ENCODE results near the gene CYTH4.
A peak's percentile ranks its signal among the peaks of the same experiment; 100 is the strongest.

The CYTH4 gene

DNA sequence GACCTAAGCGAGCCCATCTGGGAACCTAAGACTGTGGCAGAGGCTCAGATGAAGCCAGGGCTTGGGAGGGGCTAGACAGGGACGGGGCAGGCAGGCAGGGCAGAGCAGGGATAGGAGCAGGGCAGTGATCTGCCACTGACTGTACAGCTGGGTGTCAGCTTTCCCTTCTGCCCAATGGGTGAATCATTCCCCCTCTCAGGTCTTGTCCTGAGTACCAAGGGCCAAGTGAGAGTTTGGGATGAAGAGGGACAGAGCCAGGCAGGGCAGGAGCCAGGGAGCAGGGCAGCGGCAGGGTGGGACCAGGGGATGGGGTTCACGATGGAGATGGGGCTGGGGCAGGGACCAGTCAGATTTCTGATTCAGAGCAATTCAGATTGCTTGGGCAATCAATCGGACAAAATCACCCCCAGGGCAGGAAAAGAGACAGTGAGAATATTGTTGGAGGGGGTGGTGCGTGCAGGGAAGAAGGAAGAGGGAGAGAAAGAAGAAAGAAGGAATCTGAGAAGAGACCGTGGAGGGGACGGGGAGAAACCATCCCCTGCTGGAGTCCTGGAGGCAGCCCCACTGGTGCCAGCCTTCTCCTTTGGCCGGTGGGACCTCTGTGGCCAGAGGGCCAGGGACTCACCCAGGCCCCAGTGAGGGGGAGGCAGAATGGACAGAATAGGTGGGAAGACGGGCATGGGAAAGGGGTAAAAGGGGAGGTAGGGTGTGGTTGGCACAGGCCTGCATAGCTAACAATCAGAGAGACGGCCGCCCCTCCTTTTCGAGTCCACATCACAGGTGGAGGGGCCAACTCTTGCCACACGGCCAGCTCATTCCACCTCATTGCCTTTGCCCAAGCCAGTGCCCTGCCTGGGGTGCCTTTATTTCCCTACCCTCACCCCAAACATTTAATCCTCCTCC, 47.2 kb downstream of the CYTH4 start:
- H3K9me3 ChIP-seq (ENCODE audit: insufficient read depth, low read length): no peaks in the 10 kb centered on the region
- H3K27me3 ChIP-seq (ENCODE audit: insufficient read depth, insufficient read length): peaks cover 20% of the 10 kb centered on the region
- H3K9ac ChIP-seq (ENCODE audit: insufficient read length, low read depth): no peak overlapping the region
- TF ChIP-seq YY1 (IDR thresholded peaks at IDR 0.05; ENCODE audit: insufficient read depth, insufficient read length) (no peak), SUZ12 (IDR thresholded peaks at IDR 0.05; ENCODE audit: extremely low read depth, insufficient read depth, insufficient read length) (no peak), ZNF274 (IDR thresholded peaks at IDR 0.05; ENCODE audit: low read depth, low read length) (no peak)
- peaks cover 12% of the 10 kb centered on the region for H3K4me1 ChIP-seq (ENCODE audit: insufficient read depth, insufficient read length)
- H3K36me3 ChIP-seq (ENCODE audit: insufficient read depth, insufficient read length, low read length): no peaks in the 10 kb centered on the region
- H3K4me3 ChIP-seq (ENCODE audit: insufficient read length, low read depth): no peak overlapping the region
- DNase-seq (ENCODE audit: low read depth, low spot score): no peak

DNA sequence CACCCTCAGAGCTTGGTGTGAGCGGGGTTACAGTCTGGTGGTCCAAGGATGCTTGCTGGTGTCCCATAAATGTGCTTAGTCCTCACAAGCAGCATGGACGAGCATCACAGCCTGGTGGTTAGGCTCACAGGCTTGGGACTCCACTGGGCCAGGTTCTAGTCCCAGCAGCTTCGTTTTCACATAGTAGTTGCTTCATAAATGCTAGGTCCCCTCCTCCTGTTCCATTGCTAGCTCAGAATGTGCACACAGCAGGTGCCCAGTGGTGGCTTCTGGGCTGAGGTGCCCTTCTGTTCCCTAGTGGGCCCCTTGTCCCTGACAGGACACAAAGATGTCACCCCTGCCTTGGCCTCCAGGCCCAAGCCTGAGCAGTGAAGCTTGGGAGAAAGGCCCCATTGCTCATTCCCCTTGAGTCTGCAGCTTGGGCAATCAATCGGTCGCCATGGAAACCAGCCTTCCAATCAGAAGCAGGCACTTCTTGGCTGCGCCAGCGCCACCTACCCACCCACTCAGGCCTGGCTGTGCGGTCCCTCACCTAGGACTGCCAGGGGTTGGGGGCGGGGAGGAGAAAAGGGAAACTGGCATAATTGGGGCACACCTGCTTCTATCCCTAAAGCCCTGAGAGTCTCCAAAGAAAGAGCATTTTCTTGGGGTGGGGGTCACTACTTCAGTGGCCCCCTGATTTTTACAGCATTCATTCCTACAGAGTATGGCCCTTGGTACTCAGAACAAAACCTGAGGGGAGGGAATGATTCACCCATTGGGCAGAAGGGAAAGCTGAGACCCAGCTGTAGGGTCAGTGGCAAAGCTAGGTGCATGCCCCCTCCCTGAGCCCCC, 48.1 kb downstream of the CYTH4 start:
- Histone ChIP-seq H3K9ac (ENCODE audit: insufficient read length, low read depth) (no peak overlapping the region), H3K27me3 (ENCODE audit: insufficient read depth, insufficient read length) (peaks cover 20% of the 10 kb centered on the region), H3K4me3 (ENCODE audit: insufficient read length, low read depth) (no peak overlapping the region), H3K9me3 (ENCODE audit: insufficient read depth, low read length) (no peaks in the 10 kb centered on the region), H3K36me3 (ENCODE audit: insufficient read depth, insufficient read length, low read length) (no peaks in the 10 kb centered on the region), H3K4me1 (ENCODE audit: insufficient read depth, insufficient read length) (peaks cover 10% of the 10 kb centered on the region)
- DNase-seq (ENCODE audit: low read depth, low spot score): peak; percentile 89
- TF ChIP-seq ZNF274 (IDR thresholded peaks at IDR 0.05; ENCODE audit: low read depth, low read length): no peak

DNA sequence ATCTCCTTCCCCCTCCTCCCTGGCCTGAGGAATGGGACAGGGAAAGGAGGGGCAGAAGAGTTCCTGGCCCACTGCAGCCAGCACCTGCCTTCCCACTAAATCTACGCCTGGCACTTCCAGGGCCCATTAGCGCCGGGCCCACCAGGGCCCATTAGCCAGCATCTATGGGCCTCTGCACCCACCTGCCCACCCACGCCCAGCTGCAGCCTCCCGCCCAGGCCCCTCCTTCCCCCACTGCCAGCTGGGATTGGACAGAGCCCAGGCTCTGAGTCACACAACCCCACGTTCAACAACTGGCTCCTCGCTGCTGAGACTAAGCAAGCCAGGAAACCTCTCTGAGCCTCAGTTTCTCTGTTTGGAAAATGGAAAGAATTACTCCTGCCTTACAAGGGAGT, 48.7 kb downstream of the CYTH4 start:
- DNase-seq (ENCODE audit: low read depth, low spot score): no peak
- H3K4me1 ChIP-seq (ENCODE audit: insufficient read depth, insufficient read length): peaks cover 14% of the 10 kb centered on the region
- no peak overlapping the region for H3K9ac ChIP-seq (ENCODE audit: insufficient read length, low read depth)
- no peak for TF ChIP-seq SUZ12 (IDR thresholded peaks at IDR 0.05; ENCODE audit: extremely low read depth, insufficient read depth, insufficient read length)
- no peak for TF ChIP-seq ZNF274 (IDR thresholded peaks at IDR 0.05; ENCODE audit: low read depth, low read length)
- TF ChIP-seq YY1 (IDR thresholded peaks at IDR 0.05; ENCODE audit: insufficient read depth, insufficient read length): no peak
- H3K4me3 ChIP-seq (ENCODE audit: insufficient read length, low read depth): no peak overlapping the region
- peaks cover 20% of the 10 kb centered on the region for H3K27me3 ChIP-seq (ENCODE audit: insufficient read depth, insufficient read length)
- H3K36me3 ChIP-seq (ENCODE audit: insufficient read depth, insufficient read length, low read length): no peaks in the 10 kb centered on the region
- H3K9me3 ChIP-seq (ENCODE audit: insufficient read depth, low read length): no peaks in the 10 kb centered on the region

DNA sequence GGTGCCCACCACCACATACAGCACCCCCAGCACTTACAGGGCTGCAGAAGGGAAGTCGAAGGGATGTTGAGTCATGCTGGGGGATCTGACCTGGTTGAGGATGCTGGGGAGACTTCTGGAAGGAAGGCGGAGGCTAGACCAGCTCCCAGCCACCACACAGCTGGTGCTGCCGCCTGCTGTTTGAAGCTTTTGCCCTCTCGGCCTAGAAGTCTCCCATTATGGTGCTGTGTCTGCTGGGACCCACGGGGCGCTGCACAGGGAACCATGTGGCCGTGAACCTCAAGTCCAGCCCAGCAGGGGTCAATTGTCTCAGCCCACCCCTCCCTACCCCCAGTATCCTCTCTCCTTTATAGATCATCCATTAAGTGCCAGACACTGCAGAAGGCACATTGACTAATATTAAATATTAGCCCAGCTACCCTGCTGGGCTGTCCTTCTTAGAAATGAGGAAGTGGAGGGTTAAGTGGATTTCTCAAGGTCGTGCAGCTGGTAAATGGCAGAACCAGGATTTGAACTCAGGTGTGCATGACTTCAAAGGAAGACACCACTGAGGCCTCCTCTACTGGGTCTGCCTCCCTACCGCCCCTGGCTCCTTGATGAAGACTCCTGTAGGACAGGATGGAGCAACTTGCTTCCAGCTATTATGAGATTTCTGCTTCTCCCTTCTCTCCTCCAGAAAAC, 49.7 kb downstream of the CYTH4 start:
- Histone ChIP-seq H3K27me3 (ENCODE audit: insufficient read depth, insufficient read length) (peaks cover 20% of the 10 kb centered on the region), H3K4me3 (ENCODE audit: insufficient read length, low read depth) (no peak overlapping the region), H3K4me1 (ENCODE audit: insufficient read depth, insufficient read length) (peaks cover 16% of the 10 kb centered on the region), H3K36me3 (ENCODE audit: insufficient read depth, insufficient read length, low read length) (no peaks in the 10 kb centered on the region), H3K9ac (ENCODE audit: insufficient read length, low read depth) (no peak overlapping the region), H3K9me3 (ENCODE audit: insufficient read depth, low read length) (no peaks in the 10 kb centered on the region)
- DNase-seq (ENCODE audit: low read depth, low spot score): no peak
- TF ChIP-seq SUZ12 (IDR thresholded peaks at IDR 0.05; ENCODE audit: extremely low read depth, insufficient read depth, insufficient read length) (no peak), ZNF274 (IDR thresholded peaks at IDR 0.05; ENCODE audit: low read depth, low read length) (no peak), YY1 (IDR thresholded peaks at IDR 0.05; ENCODE audit: insufficient read depth, insufficient read length) (no peak)

DNA sequence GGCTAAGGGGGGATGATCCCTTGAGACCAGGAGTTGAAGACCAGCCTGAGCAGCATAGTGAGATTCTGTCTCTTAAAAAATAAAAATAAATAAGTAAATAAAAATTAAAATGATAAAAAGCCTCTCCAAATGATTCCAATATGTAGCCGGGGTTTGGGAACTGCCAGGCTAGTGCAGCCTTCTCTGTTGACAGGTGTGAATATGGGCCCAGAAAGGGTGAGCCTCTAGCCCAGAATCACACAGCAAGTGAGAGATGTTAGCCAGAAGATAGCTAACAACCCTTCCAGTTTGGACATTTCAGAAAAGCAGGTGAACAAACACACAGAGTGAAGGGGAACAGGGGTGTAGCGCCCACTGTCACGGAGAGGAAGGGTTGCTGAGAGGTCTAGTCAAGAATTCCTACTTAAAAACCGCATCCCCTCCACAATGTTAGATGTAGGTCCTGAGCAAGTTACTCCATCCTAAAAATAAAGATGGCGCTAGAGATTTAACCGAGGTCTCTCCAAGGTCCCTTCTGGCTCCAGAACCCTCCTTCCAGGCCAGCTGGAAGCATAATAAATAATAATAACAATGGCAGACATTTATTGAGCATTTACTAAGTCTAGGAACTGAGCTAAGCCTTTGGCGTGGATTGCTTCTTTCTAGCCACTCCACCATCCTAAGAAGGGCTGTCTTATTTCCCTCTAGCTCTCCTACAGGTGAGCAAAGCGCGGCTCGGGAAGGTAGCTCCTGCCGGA, 51.6 kb downstream of the CYTH4 start:
- Histone ChIP-seq H3K4me3 (ENCODE audit: insufficient read length, low read depth) (peak overlapping the region; percentile 36), H3K27me3 (ENCODE audit: insufficient read depth, insufficient read length) (peaks cover 20% of the 10 kb centered on the region)
- TF ChIP-seq SUZ12 (IDR thresholded peaks at IDR 0.05; ENCODE audit: extremely low read depth, insufficient read depth, insufficient read length) (no peak), YY1 (IDR thresholded peaks at IDR 0.05; ENCODE audit: insufficient read depth, insufficient read length) (no peak), ZNF274 (IDR thresholded peaks at IDR 0.05; ENCODE audit: low read depth, low read length) (no peak)

DNA sequence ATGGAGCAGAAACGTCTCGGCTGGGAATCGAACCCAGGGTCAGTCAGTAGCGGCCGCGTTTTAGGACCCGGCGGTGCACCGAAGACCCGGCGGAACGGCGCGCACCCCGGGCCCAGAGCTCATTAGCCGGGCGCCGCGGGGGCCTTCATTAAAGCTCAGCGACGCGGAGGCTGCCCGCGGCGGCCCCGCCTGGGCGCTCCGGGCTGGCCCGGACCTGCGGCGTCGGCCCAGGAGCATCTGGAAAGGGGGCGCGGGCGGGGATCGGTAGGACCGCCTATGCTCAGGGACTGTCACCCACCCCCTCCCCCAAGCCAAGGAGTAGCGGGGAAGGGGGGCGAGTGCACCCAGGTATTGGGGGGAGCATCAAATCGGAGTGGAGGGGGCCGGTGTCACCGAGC, 52.2 kb downstream of the CYTH4 start:
- Histone ChIP-seq H3K4me3 (ENCODE audit: insufficient read length, low read depth) (peak overlapping the region; percentile 36), H3K27me3 (ENCODE audit: insufficient read depth, insufficient read length) (peaks cover 20% of the 10 kb centered on the region), H3K9ac (ENCODE audit: insufficient read length, low read depth) (peak overlapping the region; percentile 42), H3K4me1 (ENCODE audit: insufficient read depth, insufficient read length) (peaks cover 27% of the 10 kb centered on the region), H3K36me3 (ENCODE audit: insufficient read depth, insufficient read length, low read length) (no peaks in the 10 kb centered on the region), H3K9me3 (ENCODE audit: insufficient read depth, low read length) (no peaks in the 10 kb centered on the region)
- no peak for DNase-seq (ENCODE audit: low read depth, low spot score)
- TF ChIP-seq SUZ12 (IDR thresholded peaks at IDR 0.05; ENCODE audit: extremely low read depth, insufficient read depth, insufficient read length) (no peak), YY1 (IDR thresholded peaks at IDR 0.05; ENCODE audit: insufficient read depth, insufficient read length) (no peak), ZNF274 (IDR thresholded peaks at IDR 0.05; ENCODE audit: low read depth, low read length) (no peak)

More for the DNA sequence above, 51.6 kb downstream of the CYTH4 start:
- DNase-seq (ENCODE audit: low read depth, low spot score): no peak
- Histone ChIP-seq H3K36me3 (ENCODE audit: insufficient read depth, insufficient read length, low read length) (no peaks in the 10 kb centered on the region), H3K4me1 (ENCODE audit: insufficient read depth, insufficient read length) (peaks cover 27% of the 10 kb centered on the region), H3K9ac (ENCODE audit: insufficient read length, low read depth) (peak overlapping the region; percentile 42), H3K9me3 (ENCODE audit: insufficient read depth, low read length) (no peaks in the 10 kb centered on the region)
